ENCODE data around the gene BBS12. TPM values are rescaled to one million over a fixed set of nuclear protein-coding genes. Genes with fewer than 3 reads are reported as not detected.
A peak's percentile ranks its signal among the peaks of the same experiment; 100 is the strongest.

The BBS12 gene
- 3.6 TPM for polyA plus RNA-seq (2013, experiment 1 of 2)
- 3.7 TPM for polyA plus RNA-seq (2013, experiment 2 of 2)

DNA sequence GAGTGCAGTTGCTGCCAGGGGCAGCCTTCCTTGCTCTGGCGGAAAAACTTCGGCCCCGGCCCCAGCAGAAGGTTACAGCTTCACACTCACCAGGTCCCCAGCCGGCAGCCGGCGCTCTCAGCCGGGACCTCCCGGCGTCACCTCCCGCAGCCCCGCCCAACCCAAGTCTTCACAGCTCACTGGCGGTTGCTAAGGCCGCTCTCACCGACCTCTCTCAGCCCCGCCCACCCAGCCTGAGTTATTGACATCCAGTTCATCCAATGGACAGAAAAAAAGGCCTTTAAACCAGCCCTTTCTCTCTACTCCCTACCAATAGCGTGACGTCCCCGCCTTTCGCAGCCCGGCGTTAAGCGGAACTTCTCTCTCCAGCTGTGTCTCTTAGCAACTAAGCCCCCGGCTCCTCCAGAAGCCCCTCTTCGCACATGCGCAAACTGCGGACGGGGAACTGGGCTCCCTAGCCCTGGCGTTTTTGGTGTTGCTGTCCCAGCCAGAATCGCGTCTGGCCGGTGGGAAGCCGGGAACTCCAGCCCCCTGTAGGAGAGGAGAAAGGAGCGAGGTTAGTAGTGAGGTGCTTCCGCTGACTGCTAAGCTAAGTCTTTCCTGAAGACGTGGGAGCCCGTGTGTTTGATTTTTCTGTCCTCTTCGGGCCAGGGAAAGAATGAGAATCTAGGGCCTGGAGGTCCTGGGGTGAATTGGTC is at the start of gene BBS12:
Gene BBS12 (plus strand): TSS at position 376 of the 698 bp plus-strand sequence. CDS start 9,189 bp downstream, outside the sequence.
- H4K8ac ChIP-seq (ENCODE audit: low read length) = peak within 1 kb of the TSS; percentile 75
- no peak within 1 kb of the TSS for H4K91ac ChIP-seq (ENCODE audit: low read length)
- no peak within 1 kb of the TSS for H2BK15ac ChIP-seq (ENCODE audit: low read depth, poor library complexity, severe bottlenecking)
- DNase-seq = peak; percentile 100
- H3K9ac ChIP-seq (ENCODE audit: low read length) = peak within 1 kb of the TSS; percentile 94
- H2BK120ac ChIP-seq (ENCODE audit: low read depth, low read length) = peak within 1 kb of the TSS; percentile 30
- H3K14ac ChIP-seq (ENCODE audit: low read length in 2 of 2) = no peak within 1 kb of the TSS
- peak within 1 kb of the TSS; percentile 60 for H2AFZ ChIP-seq (ENCODE audit: low read depth, low read length)
- no peaks in the 10 kb centered on the region for H3K9me3 ChIP-seq (ENCODE audit: control insufficient read depth, low read length)
- H3K18ac ChIP-seq (ENCODE audit: low read depth in 1 of 2, low read length in 2 of 2) = peak within 1 kb of the TSS in 1 of 2 experiments; percentile 28
- H3K36me3 ChIP-seq (ENCODE audit: control insufficient read depth in 1 of 2, insufficient read depth in 2 of 2, low read depth in 1 of 2, low read length in 2 of 2) = no peaks in the 10 kb centered on the region
- no peak within 1 kb of the TSS for H2AK5ac ChIP-seq (ENCODE audit: low read length, severe bottlenecking)
- no peak within 1 kb of the TSS for H3K23ac ChIP-seq (ENCODE audit: low read length in 2 of 2)
- peak within 1 kb of the TSS in 1 of 2 experiments; percentile 24 for H3K4ac ChIP-seq (ENCODE audit: low read depth in 1 of 2, low read length in 2 of 2)
- no peaks in the 10 kb centered on the region for H3K27me3 ChIP-seq (ENCODE audit: control insufficient read depth in 1 of 2, insufficient read depth in 1 of 2, low read length in 2 of 2)
- peak within 1 kb of the TSS; percentile 85 for H3K27ac ChIP-seq (ENCODE audit: low read length, poor library complexity, severe bottlenecking)
- WGBS = under 1% methylated on average over 37 of the region's 37 CpGs
- H3K4me1 ChIP-seq (ENCODE audit: control insufficient read depth, insufficient read depth, low read depth, low read length) = no peaks in the 10 kb centered on the region
- no peak within 1 kb of the TSS for H2BK5ac ChIP-seq (ENCODE audit: low read depth, low read length, poor library complexity, severe bottlenecking)
- H3K79me1 ChIP-seq (replicated peaks; ENCODE audit: low read length, poor library complexity, severe bottlenecking) = peaks cover 3% of the 10 kb centered on the region
- peak within 1 kb of the TSS; percentile 90 for H3K4me2 ChIP-seq (ENCODE audit: low read length, poor library complexity, severe bottlenecking)
- peak within 1 kb of the TSS; percentile 15 to 18 for H2BK12ac ChIP-seq (ENCODE audit: low read length in 2 of 2)
- H3K4me3 ChIP-seq (ENCODE audit: insufficient read depth in 1 of 2, low read depth in 1 of 2, low read length in 2 of 2) = peak within 1 kb of the TSS; percentile 71 to 89

DNA sequence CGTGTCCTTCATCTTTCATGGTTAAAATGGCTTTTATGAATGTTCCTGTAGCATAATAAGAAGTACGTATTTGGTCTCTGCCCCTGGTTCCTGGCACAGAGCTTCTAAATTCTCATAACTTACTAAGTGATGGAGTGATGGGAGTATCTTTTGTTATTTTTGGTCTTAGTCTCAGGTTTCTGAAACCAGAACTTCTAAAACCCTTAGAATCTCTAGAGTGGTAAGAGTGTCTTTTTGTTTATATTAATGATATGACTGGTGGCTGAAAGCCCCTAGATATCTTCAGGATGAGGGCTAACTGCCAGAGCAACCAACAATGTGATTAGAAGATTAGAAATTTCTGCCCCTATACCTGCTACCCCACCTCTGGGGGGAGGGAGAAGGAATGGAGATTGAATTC is 45.8 kb upstream of the BBS12 start:
- H4K91ac ChIP-seq (ENCODE audit: low read length) = no peak overlapping the region
- H2BK5ac ChIP-seq (ENCODE audit: low read depth, low read length, poor library complexity, severe bottlenecking) = no peak overlapping the region
- no peak overlapping the region for H2BK15ac ChIP-seq (ENCODE audit: low read depth, poor library complexity, severe bottlenecking)
- no peak overlapping the region for H3K4me3 ChIP-seq (ENCODE audit: insufficient read depth in 1 of 2, low read depth in 1 of 2, low read length in 2 of 2)
- H3K9ac ChIP-seq (ENCODE audit: low read length) = no peak overlapping the region
- H3K79me1 ChIP-seq (replicated peaks; ENCODE audit: low read length, poor library complexity, severe bottlenecking) = no peaks in the 10 kb centered on the region
- H3K9me3 ChIP-seq (ENCODE audit: control insufficient read depth, low read length) = no peaks in the 10 kb centered on the region
- no peak overlapping the region for H3K27ac ChIP-seq (ENCODE audit: low read length, poor library complexity, severe bottlenecking)
- H3K4me2 ChIP-seq (ENCODE audit: low read length, poor library complexity, severe bottlenecking) = no peak overlapping the region
- H3K36me3 ChIP-seq (ENCODE audit: control insufficient read depth in 1 of 2, insufficient read depth in 2 of 2, low read depth in 1 of 2, low read length in 2 of 2) = no peaks in the 10 kb centered on the region
- no peaks in the 10 kb centered on the region for H3K27me3 ChIP-seq (ENCODE audit: control insufficient read depth in 1 of 2, insufficient read depth in 1 of 2, low read length in 2 of 2)
- WGBS = 100% methylated on average over 2 of the region's 2 CpGs
- no peak overlapping the region for H2BK12ac ChIP-seq (ENCODE audit: low read length in 2 of 2)
- no peak overlapping the region for H3K23ac ChIP-seq (ENCODE audit: low read length in 2 of 2)
- no peak overlapping the region for H2AFZ ChIP-seq (ENCODE audit: low read depth, low read length)
- H3K14ac ChIP-seq (ENCODE audit: low read length in 2 of 2) = no peak overlapping the region
- H3K18ac ChIP-seq (ENCODE audit: low read depth in 1 of 2, low read length in 2 of 2) = no peak overlapping the region
- H2AK5ac ChIP-seq (ENCODE audit: low read length, severe bottlenecking) = no peak overlapping the region
- H2BK120ac ChIP-seq (ENCODE audit: low read depth, low read length) = no peak overlapping the region
- no peak for DNase-seq
- H4K8ac ChIP-seq (ENCODE audit: low read length) = no peak overlapping the region
- no peak overlapping the region for H3K4ac ChIP-seq (ENCODE audit: low read depth in 1 of 2, low read length in 2 of 2)
- peaks cover 3% of the 10 kb centered on the region for H3K4me1 ChIP-seq (ENCODE audit: control insufficient read depth, insufficient read depth, low read depth, low read length)

DNA sequence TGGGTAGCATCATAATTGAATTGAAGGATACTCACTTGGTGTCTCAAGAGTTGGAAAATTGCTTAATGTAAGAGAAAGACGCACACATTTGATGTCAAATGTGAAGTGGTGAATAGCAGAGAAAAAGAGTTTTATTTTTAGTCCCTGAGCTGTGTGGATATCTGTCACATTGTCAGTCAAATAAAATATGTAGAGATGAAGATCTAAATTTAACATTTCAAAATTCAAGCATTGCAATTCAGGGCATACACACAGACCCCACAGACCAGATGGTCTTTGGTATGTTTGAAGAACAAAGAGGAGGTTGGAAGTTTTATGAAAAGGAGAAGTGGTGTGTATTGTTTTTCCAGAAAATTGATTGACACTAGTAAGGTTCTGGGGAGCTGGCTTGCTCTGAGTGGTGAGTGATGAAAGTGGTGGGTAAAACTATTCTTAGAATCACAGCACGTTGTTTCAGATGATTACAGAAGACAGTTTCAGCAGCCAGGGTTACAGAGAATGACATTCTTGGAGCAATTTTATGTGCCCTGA is 44.9 kb upstream of the BBS12 start:
- Histone ChIP-seq H3K4me2 (ENCODE audit: low read length, poor library complexity, severe bottlenecking) (no peak overlapping the region), H4K8ac (ENCODE audit: low read length) (no peak overlapping the region), H3K36me3 (ENCODE audit: control insufficient read depth in 1 of 2, insufficient read depth in 2 of 2, low read depth in 1 of 2, low read length in 2 of 2) (no peaks in the 10 kb centered on the region), H2BK5ac (ENCODE audit: low read depth, low read length, poor library complexity, severe bottlenecking) (no peak overlapping the region), H3K23ac (ENCODE audit: low read length in 2 of 2) (no peak overlapping the region), H3K9ac (ENCODE audit: low read length) (no peak overlapping the region), H2BK12ac (ENCODE audit: low read length in 2 of 2) (no peak overlapping the region), H3K4me1 (ENCODE audit: control insufficient read depth, insufficient read depth, low read depth, low read length) (peaks cover 3% of the 10 kb centered on the region), H3K79me1 (replicated peaks; ENCODE audit: low read length, poor library complexity, severe bottlenecking) (no peaks in the 10 kb centered on the region), H2BK120ac (ENCODE audit: low read depth, low read length) (no peak overlapping the region), H3K4me3 (ENCODE audit: insufficient read depth in 1 of 2, low read depth in 1 of 2, low read length in 2 of 2) (no peak overlapping the region), H2BK15ac (ENCODE audit: low read depth, poor library complexity, severe bottlenecking) (no peak overlapping the region), H3K9me3 (ENCODE audit: control insufficient read depth, low read length) (no peaks in the 10 kb centered on the region), H4K91ac (ENCODE audit: low read length) (no peak overlapping the region), H3K27me3 (ENCODE audit: control insufficient read depth in 1 of 2, insufficient read depth in 1 of 2, low read length in 2 of 2) (no peaks in the 10 kb centered on the region), H3K27ac (ENCODE audit: low read length, poor library complexity, severe bottlenecking) (no peak overlapping the region), H3K14ac (ENCODE audit: low read length in 2 of 2) (no peak overlapping the region), H2AK5ac (ENCODE audit: low read length, severe bottlenecking) (no peak overlapping the region), H2AFZ (ENCODE audit: low read depth, low read length) (no peak overlapping the region), H3K4ac (ENCODE audit: low read depth in 1 of 2, low read length in 2 of 2) (no peak overlapping the region), H3K18ac (ENCODE audit: low read depth in 1 of 2, low read length in 2 of 2) (no peak overlapping the region)
- peak; percentile 16 for DNase-seq
- 64% methylated on average over 2 of the region's 2 CpGs for WGBS

DNA sequence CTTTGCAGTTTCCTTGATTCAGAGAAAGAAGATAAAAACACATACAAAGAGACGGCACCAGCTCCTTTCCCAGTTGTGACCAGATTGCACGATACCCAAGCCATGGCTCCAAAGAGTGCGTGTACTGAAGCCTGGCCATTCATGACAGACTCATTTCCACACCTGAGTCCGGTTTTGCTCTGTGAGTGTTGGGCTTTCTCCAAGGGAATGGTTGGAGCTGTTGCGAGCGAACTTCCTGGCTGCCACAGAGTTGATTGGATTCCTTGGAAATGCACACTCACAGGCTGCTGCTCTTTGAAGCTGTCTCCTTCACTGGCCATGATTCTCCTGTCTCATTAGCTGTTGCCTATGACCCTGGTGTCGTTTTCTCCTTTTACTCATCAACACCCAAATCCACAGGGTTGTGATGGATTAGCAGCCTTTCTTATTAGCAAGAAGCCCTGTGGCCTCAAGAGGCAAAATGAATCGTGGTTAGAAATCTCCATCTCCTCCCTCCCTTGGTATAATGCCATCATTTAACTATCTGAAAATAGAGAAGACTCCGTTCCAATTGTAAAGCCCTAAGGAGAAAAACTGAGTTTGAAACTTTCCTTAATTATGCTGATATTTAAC is 43.9 kb upstream of the BBS12 start:
- Histone ChIP-seq H3K79me1 (replicated peaks; ENCODE audit: low read length, poor library complexity, severe bottlenecking) (no peaks in the 10 kb centered on the region), H3K4ac (ENCODE audit: low read depth in 1 of 2, low read length in 2 of 2) (no peak overlapping the region), H2BK12ac (ENCODE audit: low read length in 2 of 2) (no peak overlapping the region), H2AK5ac (ENCODE audit: low read length, severe bottlenecking) (no peak overlapping the region), H3K14ac (ENCODE audit: low read length in 2 of 2) (peak overlapping the region in 1 of 2 experiments; percentile 46), H3K27ac (ENCODE audit: low read length, poor library complexity, severe bottlenecking) (no peak overlapping the region), H3K36me3 (ENCODE audit: control insufficient read depth in 1 of 2, insufficient read depth in 2 of 2, low read depth in 1 of 2, low read length in 2 of 2) (no peaks in the 10 kb centered on the region), H3K9ac (ENCODE audit: low read length) (peak overlapping the region; percentile 21), H3K4me2 (ENCODE audit: low read length, poor library complexity, severe bottlenecking) (no peak overlapping the region), H2BK5ac (ENCODE audit: low read depth, low read length, poor library complexity, severe bottlenecking) (no peak overlapping the region), H3K4me3 (ENCODE audit: insufficient read depth in 1 of 2, low read depth in 1 of 2, low read length in 2 of 2) (peak overlapping the region in 1 of 2 experiments; percentile 64), H2BK15ac (ENCODE audit: low read depth, poor library complexity, severe bottlenecking) (no peak overlapping the region), H4K91ac (ENCODE audit: low read length) (no peak overlapping the region), H3K18ac (ENCODE audit: low read depth in 1 of 2, low read length in 2 of 2) (no peak overlapping the region), H3K9me3 (ENCODE audit: control insufficient read depth, low read length) (no peaks in the 10 kb centered on the region), H4K8ac (ENCODE audit: low read length) (peak overlapping the region; percentile 69), H3K23ac (ENCODE audit: low read length in 2 of 2) (no peak overlapping the region), H3K4me1 (ENCODE audit: control insufficient read depth, insufficient read depth, low read depth, low read length) (peaks cover 3% of the 10 kb centered on the region), H3K27me3 (ENCODE audit: control insufficient read depth in 1 of 2, insufficient read depth in 1 of 2, low read length in 2 of 2) (no peaks in the 10 kb centered on the region), H2AFZ (ENCODE audit: low read depth, low read length) (no peak overlapping the region), H2BK120ac (ENCODE audit: low read depth, low read length) (no peak overlapping the region)
- no peak for DNase-seq
- 83% methylated on average over 7 of the region's 9 CpGs for WGBS

Data from mesenchymal stem cell (in vitro differentiated cells and primary cell).